ENCODE results near the gene IL1RAPL2.

DNA sequence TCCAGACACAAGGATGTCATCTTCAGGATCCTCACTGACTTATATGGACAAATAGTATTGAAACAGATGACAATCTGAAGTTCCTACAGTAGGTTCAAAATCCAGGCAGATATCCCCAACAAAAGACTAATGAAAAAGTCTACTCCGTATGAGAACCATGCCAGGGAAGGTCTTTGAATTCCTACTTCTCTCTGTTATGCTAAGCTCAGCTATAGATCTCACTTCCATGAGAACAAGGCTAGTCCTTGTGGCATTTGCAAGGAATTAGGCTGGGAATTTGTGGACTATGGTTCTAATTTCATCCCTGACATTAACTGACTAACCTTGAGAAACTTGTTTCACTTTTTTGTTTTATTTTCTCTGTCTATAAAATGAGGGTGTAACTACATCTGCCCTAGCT lies 229.8 kb downstream of the IL1RAPL2 start:
- TF ChIP-seq, protein P1, sequence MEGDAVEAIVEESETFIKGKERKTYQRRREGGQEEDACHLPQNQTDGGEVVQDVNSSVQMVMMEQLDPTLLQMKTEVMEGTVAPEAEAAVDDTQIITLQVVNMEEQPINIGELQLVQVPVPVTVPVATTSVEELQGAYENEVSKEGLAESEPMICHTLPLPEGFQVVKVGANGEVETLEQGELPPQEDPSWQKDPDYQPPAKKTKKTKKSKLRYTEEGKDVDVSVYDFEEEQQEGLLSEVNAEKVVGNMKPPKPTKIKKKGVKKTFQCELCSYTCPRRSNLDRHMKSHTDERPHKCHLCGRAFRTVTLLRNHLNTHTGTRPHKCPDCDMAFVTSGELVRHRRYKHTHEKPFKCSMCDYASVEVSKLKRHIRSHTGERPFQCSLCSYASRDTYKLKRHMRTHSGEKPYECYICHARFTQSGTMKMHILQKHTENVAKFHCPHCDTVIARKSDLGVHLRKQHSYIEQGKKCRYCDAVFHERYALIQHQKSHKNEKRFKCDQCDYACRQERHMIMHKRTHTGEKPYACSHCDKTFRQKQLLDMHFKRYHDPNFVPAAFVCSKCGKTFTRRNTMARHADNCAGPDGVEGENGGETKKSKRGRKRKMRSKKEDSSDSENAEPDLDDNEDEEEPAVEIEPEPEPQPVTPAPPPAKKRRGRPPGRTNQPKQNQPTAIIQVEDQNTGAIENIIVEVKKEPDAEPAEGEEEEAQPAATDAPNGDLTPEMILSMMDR (conservative IDR thresholded peaks at IDR 0.05; ENCODE audit: low read depth, low read length), result no peak
- TF ChIP-seq ELK1 (IDR thresholded peaks at IDR 0.05; ENCODE audit: borderline replicate concordance, low read depth, low read length), result no peak
- TF ChIP-seq RCOR1 (IDR thresholded peaks at IDR 0.05; ENCODE audit: insufficient replicate concordance, low read length), result no peak
- TF ChIP-seq RAD21 (IDR thresholded peaks at IDR 0.05; ENCODE audit: low read length), result no peak
- no peak for TF ChIP-seq MAZ (IDR thresholded peaks at IDR 0.05; ENCODE audit: borderline replicate concordance, low read depth, low read length)
- no peak for TF ChIP-seq BHLHE40 (IDR thresholded peaks at IDR 0.05; ENCODE audit: low read depth, low read length)
- TF ChIP-seq POLR2A (IDR thresholded peaks at IDR 0.05; ENCODE audit: low read depth, low read length), result no peak
- no peak for TF ChIP-seq SMC3 (IDR thresholded peaks at IDR 0.05; ENCODE audit: low read depth, low read length)
- TF ChIP-seq USF2 (IDR thresholded peaks at IDR 0.05; ENCODE audit: low read depth, low read length), result no peak
- no peak for TF ChIP-seq MXI1 (IDR thresholded peaks at IDR 0.05; ENCODE audit: borderline replicate concordance, low read depth, low read length)
